ENCODE data around the gene SFRP2. TPM values are rescaled to one million over a fixed set of nuclear protein-coding genes. Genes with fewer than 3 reads are reported as not detected.

The SFRP2 gene, protein sequence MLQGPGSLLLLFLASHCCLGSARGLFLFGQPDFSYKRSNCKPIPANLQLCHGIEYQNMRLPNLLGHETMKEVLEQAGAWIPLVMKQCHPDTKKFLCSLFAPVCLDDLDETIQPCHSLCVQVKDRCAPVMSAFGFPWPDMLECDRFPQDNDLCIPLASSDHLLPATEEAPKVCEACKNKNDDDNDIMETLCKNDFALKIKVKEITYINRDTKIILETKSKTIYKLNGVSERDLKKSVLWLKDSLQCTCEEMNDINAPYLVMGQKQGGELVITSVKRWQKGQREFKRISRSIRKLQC
- not detected for total RNA-seq
- polyA plus RNA-seq (2013, experiment 1 of 2), result not detected
- 1.6 TPM for polyA plus RNA-seq (2013, experiment 2 of 2)
- 0 to 0.29 (median 0) reads per million in 172 experiments for total RNA-seq

DNA sequence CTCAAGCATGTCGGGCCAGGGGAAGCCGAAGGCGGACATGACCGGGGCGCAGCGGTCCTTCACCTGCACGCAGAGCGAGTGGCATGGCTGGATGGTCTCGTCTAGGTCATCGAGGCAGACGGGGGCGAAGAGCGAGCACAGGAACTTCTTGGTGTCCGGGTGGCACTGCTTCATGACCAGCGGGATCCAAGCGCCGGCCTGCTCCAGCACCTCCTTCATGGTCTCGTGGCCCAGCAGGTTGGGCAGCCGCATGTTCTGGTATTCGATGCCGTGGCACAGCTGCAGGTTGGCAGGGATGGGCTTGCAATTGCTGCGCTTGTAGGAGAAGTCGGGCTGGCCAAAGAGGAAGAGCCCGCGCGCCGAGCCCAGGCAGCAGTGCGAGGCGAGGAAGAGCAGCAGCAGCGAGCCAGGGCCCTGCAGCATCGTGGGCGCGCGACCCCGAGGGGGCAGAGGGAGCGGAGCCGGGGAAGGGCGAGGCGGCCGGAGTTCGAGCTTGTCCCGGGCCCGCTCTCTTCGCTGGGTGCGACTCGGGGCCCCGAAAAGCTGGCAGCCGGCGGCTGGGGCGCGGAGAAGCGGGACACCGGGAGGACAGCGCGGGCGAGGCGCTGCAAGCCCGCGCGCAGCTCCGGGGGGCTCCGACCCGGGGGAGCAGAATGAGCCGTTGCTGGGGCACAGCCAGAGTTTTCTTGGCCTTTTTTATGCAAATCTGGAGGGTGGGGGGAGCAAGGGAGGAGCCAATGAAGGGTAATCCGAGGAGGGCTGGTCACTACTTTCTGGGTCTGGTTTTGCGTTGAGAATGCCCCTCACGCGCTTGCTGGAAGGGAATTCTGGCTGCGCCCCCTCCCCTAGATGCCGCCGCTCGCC lies at the start of gene SFRP2:
Gene SFRP2 (minus strand): TSS at position 671 of the 864 bp plus-strand sequence. CDS start 248 bp downstream, at position 423.
- CTCF ChIA-PET, result no interaction called here
- intact Hi-C loops (cut with DNase I, micrococcal nuclease), result loop anchor here (5.0 to 10.0 kb wide), 5 partner anchors 229 to 836 kb away; no protein-coding TSS in a partner anchor
- POLR2A ChIA-PET, result no interaction called here
- Mint-ChIP-seq H3K4me3 (peak within 1 kb of the TSS; percentile 55), H3K27ac (no peak within 1 kb of the TSS), H3K27me3 (peaks cover 92% of the 10 kb centered on the region), H3K4me1 (ENCODE audit: low read depth) (peaks cover 46% of the 10 kb centered on the region), H3K9me3 (no peaks in the 10 kb centered on the region), H3K36me3 (ENCODE audit: low read depth) (no peaks in the 10 kb centered on the region)
- Histone ChIP-seq H3K4me3 (ENCODE audit: low read length) (no peak within 1 kb of the TSS), H3K36me3 (ENCODE audit: insufficient read depth, low read length) (no peaks in the 10 kb centered on the region), H3K27me3 (ENCODE audit: control insufficient read depth in 1 of 2, insufficient read depth in 2 of 2, low read length in 2 of 2) (peaks cover 66 to 84% of the 10 kb centered on the region in 2 experiments), H3K9me3 (ENCODE audit: control insufficient read depth in 1 of 2, insufficient read depth in 1 of 2, low read length in 2 of 2) (peaks cover 0 to 42% of the 10 kb centered on the region in 2 experiments), H3K4me1 (ENCODE audit: insufficient read depth, low read length) (peaks cover 48% of the 10 kb centered on the region), H3K27ac (ENCODE audit: low read depth in 1 of 2, low read length in 2 of 2) (no peak within 1 kb of the TSS)
- ATAC-seq (ENCODE audit: poor library complexity) (no peak), DNase-seq (peak in 2 of 14 experiments; percentile 11 to 25)
- TF ChIP-seq CTCF (IDR thresholded peaks at IDR 0.05), result no peak

DNA sequence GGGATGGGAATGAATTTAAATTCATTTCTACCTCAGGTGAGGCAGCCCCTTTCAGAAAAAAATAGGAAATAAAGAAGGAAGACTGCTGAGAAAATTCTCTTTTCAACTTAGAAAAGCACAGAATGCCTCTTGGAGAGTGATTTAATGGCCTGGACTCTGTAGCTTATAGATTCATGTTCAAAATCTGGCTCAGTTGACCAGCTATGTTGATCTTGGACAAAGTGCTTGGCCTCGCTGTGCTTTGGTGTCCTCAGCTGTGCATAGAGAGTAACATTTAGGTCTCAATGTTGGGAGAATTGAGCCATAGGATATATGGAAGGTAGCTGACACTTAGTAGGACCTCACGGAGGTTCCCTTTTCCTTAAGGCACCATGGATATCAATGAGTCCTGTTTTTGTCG lies 49.7 kb upstream of the SFRP2 start:
- Mint-ChIP-seq H3K4me3 (no peak overlapping the region), H3K4me1 (ENCODE audit: low read depth) (no peaks in the 10 kb centered on the region), H3K9me3 (no peaks in the 10 kb centered on the region), H3K36me3 (ENCODE audit: low read depth) (no peaks in the 10 kb centered on the region), H3K27me3 (no peaks in the 10 kb centered on the region), H3K27ac (no peak overlapping the region)
- no peaks in the 10 kb centered on the region for H3K4me1 ChIP-seq (ENCODE audit: insufficient read depth, low read length)
- intact Hi-C loops (cut with DNase I, micrococcal nuclease), result no loop called here
- DNase-seq (no peak), ATAC-seq (ENCODE audit: poor library complexity) (no peak)
- H3K4me3 ChIP-seq (ENCODE audit: low read length), result no peak overlapping the region
- CTCF ChIA-PET, result no interaction called here
- no peaks in the 10 kb centered on the region for H3K36me3 ChIP-seq (ENCODE audit: insufficient read depth, low read length)
- POLR2A ChIA-PET, result no interaction called here
- H3K27me3 ChIP-seq (ENCODE audit: control insufficient read depth in 1 of 2, insufficient read depth in 2 of 2, low read length in 2 of 2), result no peaks in the 10 kb centered on the region
- no peak overlapping the region for H3K27ac ChIP-seq (ENCODE audit: low read depth in 1 of 2, low read length in 2 of 2)
- TF ChIP-seq CTCF (IDR thresholded peaks at IDR 0.05), result no peak
- H3K9me3 ChIP-seq (ENCODE audit: control insufficient read depth in 1 of 2, insufficient read depth in 1 of 2, low read length in 2 of 2), result peaks cover 0 to 3% of the 10 kb centered on the region in 2 experiments

- H3K27ac Mint-ChIP-seq, result no peak overlapping the region
These were observed 46.0 kb upstream of the SFRP2 start for GRCh38 chr4:153834901-153835300.

More at GRCh38 chr4:153834901-153835300, 46.0 kb upstream of the SFRP2 start:
- Mint-ChIP-seq H3K9me3 (no peaks in the 10 kb centered on the region), H3K4me1 (ENCODE audit: low read depth) (no peaks in the 10 kb centered on the region), H3K36me3 (ENCODE audit: low read depth) (no peaks in the 10 kb centered on the region), H3K27me3 (peaks cover 16% of the 10 kb centered on the region), H3K4me3 (no peak overlapping the region)
- H3K36me3 ChIP-seq (ENCODE audit: insufficient read depth, low read length), result no peaks in the 10 kb centered on the region
- DNase-seq, result no peak
- ChIA-PET POLR2A (no interaction called here), CTCF (interaction anchor here (0.7 kb wide), 1 partner anchor 97 kb away, joined by 3 read pairs; no protein-coding TSS in a partner anchor)
- intact Hi-C loops (cut with DNase I, micrococcal nuclease), result no loop called here
- no peaks in the 10 kb centered on the region for H3K4me1 ChIP-seq (ENCODE audit: insufficient read depth, low read length)
- H3K9me3 ChIP-seq (ENCODE audit: control insufficient read depth in 1 of 2, insufficient read depth in 1 of 2, low read length in 2 of 2), result no peaks in the 10 kb centered on the region
- H3K27ac ChIP-seq (ENCODE audit: low read depth in 1 of 2, low read length in 2 of 2), result no peak overlapping the region
- H3K27me3 ChIP-seq (ENCODE audit: control insufficient read depth in 1 of 2, insufficient read depth in 2 of 2, low read length in 2 of 2), result peaks cover 0 to 6% of the 10 kb centered on the region in 2 experiments
- no peak overlapping the region for H3K4me3 ChIP-seq (ENCODE audit: low read length)
- no peak for ATAC-seq (ENCODE audit: poor library complexity)
- TF ChIP-seq CTCF (IDR thresholded peaks at IDR 0.05), result no peak

Measured in CD4-positive, alpha-beta T cell (primary cell).